SU-DHL-6 (cell line): Measurements from ENCODE around the gene LYSMD1.

Source experiments
- H2AFZ ChIP-seq: fragments of 200-600 bp; sonication (generic); 2 replicates; pipeline ENCODE4 v1.6.1; 2014; ENCODE audit warnings: low read depth, mild to moderate bottlenecking, moderate library complexity, mixed read lengths, antibody characterized with exemption, low read length; ENCODE audit not compliant: severe bottlenecking
- H3F3A ChIP-seq: fragments of 200-600 bp; shearing (Covaris generic); 2 replicates; pipeline ENCODE4 v1.6.0; 2016; ENCODE audit warnings: antibody characterized with exemption, mild to moderate bottlenecking; ENCODE audit not compliant: insufficient read depth
- H3K27ac ChIP-seq: fragments of 200-600 bp; sonication (generic); 2 replicates; pipeline ENCODE4 v1.5.1; 2016; ENCODE audit warnings: low read depth, mild to moderate bottlenecking, low read length, moderate library complexity, mixed read lengths
- H3K27me3 ChIP-seq: fragments of 200-600 bp; sonication (generic), shearing (Covaris generic); 2 replicates; pipeline ENCODE4 v1.6.0; 2014; ENCODE audit warnings: mild to moderate bottlenecking, low read length
- H3K36me3 ChIP-seq: fragments of 200-600 bp; sonication (generic); 2 replicates; pipeline ENCODE4 v1.6.1; 2014; ENCODE audit warnings: mild to moderate bottlenecking, low read length, mixed read lengths
- H3K4me2 ChIP-seq: fragments of 300-600, 200-600 bp; shearing (Covaris generic), sonication (generic); 2 replicates; pipeline ENCODE4 v1.6.0; 2014; ENCODE audit warnings: low read length, low read depth, mild to moderate bottlenecking; ENCODE audit not compliant: poor library complexity, severe bottlenecking
- H3K4me3 ChIP-seq: fragments of 200-600 bp; sonication (generic); 2 replicates; pipeline ENCODE4 v1.5.1; 2014; ENCODE audit warnings: antibody characterized with exemption, low read length, mild to moderate bottlenecking, mixed read lengths; ENCODE audit not compliant: insufficient read depth, poor library complexity, severe bottlenecking
- H3K79me2 ChIP-seq: fragments of 200-600 bp; sonication (generic); 2 replicates; pipeline ENCODE4 v1.6.1; 2014; ENCODE audit warnings: mild to moderate bottlenecking, low read length, moderate library complexity; ENCODE audit not compliant: insufficient read depth
- H3K9ac ChIP-seq: fragments of 200-600 bp; sonication (generic); 2 replicates; pipeline ENCODE4 v1.7.0; 2014; ENCODE audit warnings: mild to moderate bottlenecking, low read length
- H3K9me2 ChIP-seq: fragments of 200-600 bp; sonication (generic); replicated peaks from 2 replicates; pipeline ENCODE4 v1.6.1; 2014; ENCODE audit warnings: low read length; ENCODE audit not compliant: insufficient read depth
- H3K9me3 ChIP-seq: fragments of 200-600 bp; sonication (generic); 2 replicates; pipeline ENCODE4 v1.6.1; 2014; ENCODE audit warnings: low read length, mixed read lengths; ENCODE audit not compliant: insufficient read depth
- H4K20me1 ChIP-seq: fragments of 200-600 bp; sonication (generic); 2 replicates; pipeline ENCODE4 v1.6.1; 2014; ENCODE audit warnings: low read depth, mild to moderate bottlenecking, antibody characterized with exemption, low read length, moderate library complexity, mixed read lengths
- EZH2phosphoT487 ChIP-seq: fragments of 200-600 bp; sonication (generic), shearing (Covaris generic); conservative IDR thresholded peaks from 2 replicates; pipeline ENCODE4 v1.6.1; 2018; ENCODE audit warnings: mild to moderate bottlenecking, antibody characterized with exemption, low read length, moderate library complexity, mixed read lengths
- TF ChIP-seq, protein P1 (sequence below): fragments of 200-600 bp; sonication (generic); IDR thresholded peaks from one replicate; pipeline ENCODE4 v1.5.1; 2017; ENCODE audit warnings: antibody characterized with exemption, mild to moderate bottlenecking, low read length, moderate library complexity; ENCODE audit not compliant: insufficient read depth, poor library complexity, severe bottlenecking

Gene LYSMD1

DNA sequence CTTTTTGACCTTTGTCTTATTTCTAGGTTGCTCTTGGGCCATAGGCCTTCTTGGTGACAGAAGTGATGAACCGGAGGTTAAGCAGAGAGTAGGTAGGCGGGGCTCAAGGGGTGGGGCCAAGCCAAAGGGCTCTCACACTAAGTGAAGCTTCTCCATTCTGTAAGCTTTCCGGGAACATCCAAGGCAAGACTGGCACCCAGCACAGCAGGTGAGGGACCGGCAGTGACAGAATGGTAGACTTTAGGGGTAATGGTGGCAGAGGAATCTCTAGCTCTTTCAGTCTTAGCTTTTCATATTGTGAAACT, 9.2 kb downstream of the LYSMD1 start, which contains the start of gene TNFAIP8L2:
TSS of gene TNFAIP8L2 (plus strand) at position 135 of the 305 bp plus-strand sequence. CDS start 2,049 bp downstream, outside the sequence.
- no peak for TF ChIP-seq EZH2phosphoT487
- TF ChIP-seq, protein P1, sequence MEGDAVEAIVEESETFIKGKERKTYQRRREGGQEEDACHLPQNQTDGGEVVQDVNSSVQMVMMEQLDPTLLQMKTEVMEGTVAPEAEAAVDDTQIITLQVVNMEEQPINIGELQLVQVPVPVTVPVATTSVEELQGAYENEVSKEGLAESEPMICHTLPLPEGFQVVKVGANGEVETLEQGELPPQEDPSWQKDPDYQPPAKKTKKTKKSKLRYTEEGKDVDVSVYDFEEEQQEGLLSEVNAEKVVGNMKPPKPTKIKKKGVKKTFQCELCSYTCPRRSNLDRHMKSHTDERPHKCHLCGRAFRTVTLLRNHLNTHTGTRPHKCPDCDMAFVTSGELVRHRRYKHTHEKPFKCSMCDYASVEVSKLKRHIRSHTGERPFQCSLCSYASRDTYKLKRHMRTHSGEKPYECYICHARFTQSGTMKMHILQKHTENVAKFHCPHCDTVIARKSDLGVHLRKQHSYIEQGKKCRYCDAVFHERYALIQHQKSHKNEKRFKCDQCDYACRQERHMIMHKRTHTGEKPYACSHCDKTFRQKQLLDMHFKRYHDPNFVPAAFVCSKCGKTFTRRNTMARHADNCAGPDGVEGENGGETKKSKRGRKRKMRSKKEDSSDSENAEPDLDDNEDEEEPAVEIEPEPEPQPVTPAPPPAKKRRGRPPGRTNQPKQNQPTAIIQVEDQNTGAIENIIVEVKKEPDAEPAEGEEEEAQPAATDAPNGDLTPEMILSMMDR = no peak
- H3F3A ChIP-seq = no peaks in the 10 kb centered on the region
- H3K36me3 ChIP-seq = no peaks in the 10 kb centered on the region
- H3K4me2 ChIP-seq = peak within 1 kb of the TSS; percentile 45
- no peaks in the 10 kb centered on the region for H3K9me3 ChIP-seq
- no peaks in the 10 kb centered on the region for H4K20me1 ChIP-seq
- H3K27ac ChIP-seq = no peak within 1 kb of the TSS
- H3K9me2 ChIP-seq = no peaks in the 10 kb centered on the region
- peak within 1 kb of the TSS; percentile 6 for H2AFZ ChIP-seq
- peak within 1 kb of the TSS; percentile 19; the same call in 1 of the 2 replicates for H3K9ac ChIP-seq
- no peaks in the 10 kb centered on the region for H3K27me3 ChIP-seq
- H3K79me2 ChIP-seq = no peaks in the 10 kb centered on the region
- no peak within 1 kb of the TSS for H3K4me3 ChIP-seq

- no peaks in the 10 kb centered on the region for H3K79me2 ChIP-seq
- no peaks in the 10 kb centered on the region for H3K36me3 ChIP-seq
- no peaks in the 10 kb centered on the region for H3K9me2 ChIP-seq
- H4K20me1 ChIP-seq = no peaks in the 10 kb centered on the region
- H3K4me2 ChIP-seq = no peak overlapping the region
- no peak overlapping the region for H3K9ac ChIP-seq
- H3K27ac ChIP-seq = no peak overlapping the region
- H3K4me3 ChIP-seq = no peak overlapping the region
- no peaks in the 10 kb centered on the region for H3F3A ChIP-seq
- H3K27me3 ChIP-seq = no peaks in the 10 kb centered on the region
- TF ChIP-seq EZH2phosphoT487 = no peak
- TF ChIP-seq, protein P1 = no peak
- H2AFZ ChIP-seq = no peak overlapping the region
- H3K9me3 ChIP-seq = no peaks in the 10 kb centered on the region
Measured at GRCh38 chr1:151147665-151148064, 18.0 kb downstream of the LYSMD1 start.

DNA sequence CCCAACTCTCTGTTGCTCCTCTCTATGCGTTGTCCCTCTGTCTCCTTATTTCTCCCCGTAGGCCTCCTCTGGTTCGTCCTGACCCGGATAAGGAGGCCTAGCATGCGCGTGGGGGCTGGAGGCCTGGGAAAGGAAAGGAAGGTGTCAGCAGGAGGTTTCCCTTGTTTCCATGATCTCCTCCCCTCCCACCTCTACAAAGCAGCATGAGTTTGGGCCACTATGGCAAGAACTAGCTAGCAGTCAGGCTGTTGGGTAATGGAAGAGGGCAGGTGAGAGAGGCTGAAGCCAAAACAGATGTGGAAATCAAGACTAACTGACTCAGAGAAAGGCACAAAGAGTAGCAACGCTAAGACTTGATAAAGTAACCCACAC, 18.6 kb downstream of the LYSMD1 start:
- Histone ChIP-seq H3F3A (no peaks in the 10 kb centered on the region), H3K79me2 (no peaks in the 10 kb centered on the region), H3K9me2 (no peaks in the 10 kb centered on the region), H3K4me3 (peak overlapping the region; percentile 81), H3K9me3 (no peaks in the 10 kb centered on the region), H2AFZ (peak overlapping the region; percentile 95), H3K27me3 (no peaks in the 10 kb centered on the region), H3K9ac (peak overlapping the region; percentile 41), H3K36me3 (no peaks in the 10 kb centered on the region), H3K27ac (no peak overlapping the region), H4K20me1 (no peaks in the 10 kb centered on the region), H3K4me2 (peak overlapping the region; percentile 90)
- TF ChIP-seq, protein P1 = no peak
- TF ChIP-seq EZH2phosphoT487 = no peak
